Measurements from ENCODE around the gene DIAPH1. TPM values are rescaled to one million over a fixed set of nuclear protein-coding genes. Genes with fewer than 3 reads are reported as not detected.
A peak's percentile ranks its signal among the peaks of the same experiment; 100 is the strongest.

DIAPH1 gene
- total RNA-seq, 1 experiment from 2014 or later, result 117 TPM

- Histone ChIP-seq H3K9ac (ENCODE audit: extremely low read depth, insufficient read length, low read length) (no peak overlapping the region), H3K56ac (ENCODE audit: insufficient read length, low read depth, low read length) (no peak overlapping the region), H3T11ph (ENCODE audit: low read length) (no peak overlapping the region), H2BK15ac (ENCODE audit: low read depth, low read length) (no peak overlapping the region), H4K20me1 (ENCODE audit: control insufficient read depth, insufficient read depth, insufficient read length) (no peaks in the 10 kb centered on the region), H2BK20ac (ENCODE audit: low read depth, low read length, poor library complexity, severe bottlenecking) (no peak overlapping the region), H2AFZ (ENCODE audit: low read length) (no peak overlapping the region), H2BK12ac (ENCODE audit: insufficient read length, low read depth, low read length) (peak overlapping the region; percentile 43), H4K91ac (ENCODE audit: insufficient read length, low read depth, low read length) (no peak overlapping the region), H3K4me2 (ENCODE audit: insufficient read depth, insufficient read length, low read length) (no peak overlapping the region), H3K4me1 (ENCODE audit: insufficient read depth, low read length) (peaks cover 6% of the 10 kb centered on the region; the same call in 1 of the 2 replicates), H4K8ac (replicated peaks; ENCODE audit: insufficient read length, low read depth, low read length) (no peak overlapping the region), H3K27me3 (ENCODE audit: insufficient read depth, low read length) (no peaks in the 10 kb centered on the region), H3K23me2 (ENCODE audit: insufficient read length, low read depth, low read length, poor library complexity, severe bottlenecking) (peaks cover 3% of the 10 kb centered on the region), H2BK120ac (ENCODE audit: low read depth, low read length, poor library complexity, severe bottlenecking) (no peak overlapping the region), H3K23ac (ENCODE audit: insufficient read length, low read depth, low read length) (no peak overlapping the region), H3K79me2 (ENCODE audit: insufficient read depth, low read length) (no peaks in the 10 kb centered on the region), H3K79me1 (ENCODE audit: insufficient read depth, low read depth, low read length, poor library complexity, severe bottlenecking) (no peaks in the 10 kb centered on the region), H4K5ac (ENCODE audit: insufficient read length, low read depth, low read length) (no peak overlapping the region), H3K14ac (ENCODE audit: insufficient read depth, low read length) (no peak overlapping the region), H3K18ac (ENCODE audit: insufficient read length, low read depth, low read length) (no peak overlapping the region), H3K27ac (ENCODE audit: insufficient read length, low read depth, low read length) (no peak overlapping the region), H3K4ac (ENCODE audit: low read depth, low read length) (no peak overlapping the region; the same call in 1 of the 2 replicates), H2BK5ac (ENCODE audit: insufficient read length, low read length) (no peak overlapping the region), H3K9me3 (ENCODE audit: control insufficient read depth, low read depth, low read length) (no peaks in the 10 kb centered on the region), H2AK5ac (ENCODE audit: insufficient read length, low read length) (no peak overlapping the region)
- H3K9me3 Mint-ChIP-seq, result no peaks in the 10 kb centered on the region; a peak in 1 of 5 replicates
- H3K36me3 Mint-ChIP-seq (ENCODE audit: insufficient read depth in 1 of 3, low read depth in 3 of 3), result peaks cover 21 to 36% (median 23%) of the 10 kb centered on the region in 3 experiments; a peak in 6 of 7 replicates
- H3K27me3 Mint-ChIP-seq (ENCODE audit: low read depth), result no peaks in the 10 kb centered on the region
- DNase-seq, result no peak
- H3K4me3 Mint-ChIP-seq, result no peak overlapping the region; a peak in 1 of 5 replicates
- TF ChIP-seq, protein P1, sequence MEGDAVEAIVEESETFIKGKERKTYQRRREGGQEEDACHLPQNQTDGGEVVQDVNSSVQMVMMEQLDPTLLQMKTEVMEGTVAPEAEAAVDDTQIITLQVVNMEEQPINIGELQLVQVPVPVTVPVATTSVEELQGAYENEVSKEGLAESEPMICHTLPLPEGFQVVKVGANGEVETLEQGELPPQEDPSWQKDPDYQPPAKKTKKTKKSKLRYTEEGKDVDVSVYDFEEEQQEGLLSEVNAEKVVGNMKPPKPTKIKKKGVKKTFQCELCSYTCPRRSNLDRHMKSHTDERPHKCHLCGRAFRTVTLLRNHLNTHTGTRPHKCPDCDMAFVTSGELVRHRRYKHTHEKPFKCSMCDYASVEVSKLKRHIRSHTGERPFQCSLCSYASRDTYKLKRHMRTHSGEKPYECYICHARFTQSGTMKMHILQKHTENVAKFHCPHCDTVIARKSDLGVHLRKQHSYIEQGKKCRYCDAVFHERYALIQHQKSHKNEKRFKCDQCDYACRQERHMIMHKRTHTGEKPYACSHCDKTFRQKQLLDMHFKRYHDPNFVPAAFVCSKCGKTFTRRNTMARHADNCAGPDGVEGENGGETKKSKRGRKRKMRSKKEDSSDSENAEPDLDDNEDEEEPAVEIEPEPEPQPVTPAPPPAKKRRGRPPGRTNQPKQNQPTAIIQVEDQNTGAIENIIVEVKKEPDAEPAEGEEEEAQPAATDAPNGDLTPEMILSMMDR (conservative IDR thresholded peaks at IDR 0.05), result no peak
- peak overlapping the region; percentile 93 to 100 (median 98); a peak in 6 of 7 replicates for H3K27ac Mint-ChIP-seq
- peaks cover 35 to 37% of the 10 kb centered on the region in 2 experiments for H3K4me1 Mint-ChIP-seq
Measured at GRCh38 chr5:141559461-141559860, 59.3 kb downstream of the DIAPH1 start.

Measured in H9 (cell line).